PC-3 (cell line): ENCODE measurements around the gene MIER1. TPM values are rescaled to one million over a fixed set of nuclear protein-coding genes. Genes with fewer than 3 reads are reported as not detected.

ENCODE experiments used
- ATAC-seq: fragments of 200-7000 bp; cut with Tn5 transposase; 2 replicates; pipeline ENCODE4 v1.9.1; 2020; ENCODE audit warnings: mild to moderate bottlenecking, moderate library complexity
- BruUV-seq: library from RNA; stranded (reverse); fragments of 400-500 nt; replicated peaks from 2 replicates; lab custom pipeline; 2021; lab: Mats Ljungman, UMichigan
- CTCF ChIA-PET: fragments of 300-600 bp; sonication (Branson Sonifier 250); formaldehyde crosslinking; loops from one replicate; lab custom pipeline; 2022; ENCODE audit warnings: antibody characterized with exemption; lab: Charles Lee
- POLR2A ChIA-PET: fragments of 300-600 bp; sonication (Branson Sonifier 250); formaldehyde crosslinking; loops from one replicate; lab custom pipeline; 2022; ENCODE audit warnings: antibody characterized with exemption; ENCODE audit not compliant: unreplicated experiment; lab: Charles Lee
- DNase-seq: peaks from one replicate; pipeline ENCODE4 v3.0.0-alpha.2; 2015
- H2AFZ ChIP-seq: fragments of 300-600 bp; sonication (generic); 2 replicates; pipeline ENCODE4 v1.6.0; 2016; ENCODE audit warnings: antibody characterized with exemption, low read length
- H3F3A ChIP-seq: fragments of 300-600 bp; sonication (generic); one replicate; pipeline ENCODE4 v1.6.0; 2017; ENCODE audit warnings: antibody characterized with exemption, low read length, control low read depth, mild to moderate bottlenecking; ENCODE audit not compliant: unreplicated experiment
- H3K27ac ChIP-seq: fragments of 300-600 bp; sonication (generic); 2 replicates; pipeline ENCODE4 v1.5.1; 2016; ENCODE audit warnings: mild to moderate bottlenecking, low read length
- H3K27me3 ChIP-seq: fragments of 300-600 bp; sonication (generic); 2 replicates; pipeline ENCODE4 v1.6.1; 2016; ENCODE audit warnings: low read length, mixed read lengths
- H3K36me3 ChIP-seq: fragments of 300-600 bp; sonication (generic); 2 replicates; pipeline ENCODE4 v1.6.1; 2016; ENCODE audit warnings: low read depth, mixed run types, low read length, mixed read lengths
- H3K4me1 ChIP-seq: fragments of 300-600 bp; sonication (generic); 2 replicates; pipeline ENCODE4 v1.5.1; 2016; ENCODE audit warnings: low read length; ENCODE audit not compliant: insufficient read depth
- H3K4me2 ChIP-seq: fragments of 300-600 bp; sonication (generic); 2 replicates; pipeline ENCODE4 v1.6.0; 2016; ENCODE audit warnings: low read length
- H3K4me3 ChIP-seq: fragments of 300-600 bp; sonication (generic); 2 replicates; pipeline ENCODE4 v1.5.1; 2016; ENCODE audit warnings: mild to moderate bottlenecking, low read length, mixed read lengths
- H3K79me2 ChIP-seq: fragments of 300-600 bp; sonication (generic); 2 replicates; pipeline ENCODE4 v1.6.1; 2017; ENCODE audit warnings: low read length, mixed read lengths
- H3K9ac ChIP-seq: fragments of 300-600 bp; sonication (generic); 2 replicates; pipeline ENCODE4 v1.6.0; 2016; ENCODE audit warnings: mild to moderate bottlenecking, low read length
- H3K9me2 ChIP-seq: fragments of 300-600 bp; sonication (generic); replicated peaks from 2 replicates; pipeline ENCODE4 v1.6.1; 2016; ENCODE audit warnings: mixed run types, low read length, mixed read lengths
- H3K9me3 ChIP-seq: fragments of 300-600 bp; sonication (generic); 2 replicates; pipeline ENCODE4 v1.6.1; 2016; ENCODE audit warnings: low read length, mixed read lengths
- H4K20me1 ChIP-seq: fragments of 300-600 bp; sonication (generic); 2 replicates; pipeline ENCODE4 v1.6.1; 2016; ENCODE audit warnings: low read length, mixed read lengths
- CTCF ChIP-seq: fragments of 300-600 bp; sonication (generic); conservative IDR thresholded peaks from 2 replicates; pipeline ENCODE4 v1.5.1; 2017; ENCODE audit warnings: antibody characterized with exemption, low read depth, mild to moderate bottlenecking, low read length
- EZH2 ChIP-seq: fragments of 300-600 bp; sonication (generic); IDR thresholded peaks from one replicate; pipeline ENCODE4 v1.6.1; 2017; ENCODE audit warnings: antibody characterized with exemption, mild to moderate bottlenecking, low read length; ENCODE audit not compliant: unreplicated experiment
- EZH2phosphoT487 ChIP-seq: fragments of 300-600 bp; sonication (generic); IDR thresholded peaks from 2 replicates; pipeline ENCODE4 v1.6.1; 2018; ENCODE audit warnings: mild to moderate bottlenecking, antibody characterized with exemption, low read length, borderline replicate concordance
- intact Hi-C: fragments of 100-400 bp; cut with micrococcal nuclease; formaldehyde crosslinking; loops from 2 replicates; pipeline ENCODE4 v1.9.0; 2023
- total RNA-seq: library from RNA; depleted of rRNA; stranded (reverse); fragments of >200 nt; gene quantifications from 2 replicates; pipeline ENCODE4 v1.2.3, GENCODE V29; 2014

The MIER1 gene
- total RNA-seq, 1 experiment from 2014 or later, result 11.8 TPM

- Histone ChIP-seq H2AFZ (no peak overlapping the region), H3K9ac (peak overlapping the region; percentile 31), H3K4me1 (peaks cover 17% of the 10 kb centered on the region), H3K9me2 (no peaks in the 10 kb centered on the region), H3K79me2 (peaks cover 45% of the 10 kb centered on the region), H3F3A (peaks cover 4% of the 10 kb centered on the region), H3K27ac (peak overlapping the region; percentile 78), H3K36me3 (peaks cover 35% of the 10 kb centered on the region), H4K20me1 (peaks cover 6% of the 10 kb centered on the region; the same call in 1 of the 2 replicates), H3K9me3 (no peaks in the 10 kb centered on the region), H3K4me3 (no peak overlapping the region), H3K27me3 (no peaks in the 10 kb centered on the region), H3K4me2 (peak overlapping the region; percentile 42)
- intact Hi-C loops, result no loop called here
- peak; percentile 76 for DNase-seq
- ChIA-PET POLR2A (no interaction called here), CTCF (interaction anchor here (1.1 kb wide), 1 partner anchor 179 kb away, joined by 4 read pairs; no protein-coding TSS in a partner anchor)
- peak; percentile 99 for ATAC-seq
- no TSS peak for BruUV-seq
- TF ChIP-seq EZH2 (no peak), CTCF (no peak), EZH2phosphoT487 (no peak)
These were observed 19.8 kb downstream of the MIER1 start for GRCh38 chr1:66944330-66945274.

GRCh38 chr1:66945316-66945715, 20.5 kb downstream of the MIER1 start:
- Histone ChIP-seq H4K20me1 (peaks cover 3% of the 10 kb centered on the region; the same call in 1 of the 2 replicates), H3K9ac (no peak overlapping the region), H3K36me3 (peaks cover 34% of the 10 kb centered on the region), H3K9me3 (no peaks in the 10 kb centered on the region), H2AFZ (no peak overlapping the region), H3K4me2 (no peak overlapping the region), H3K9me2 (no peaks in the 10 kb centered on the region), H3K27me3 (no peaks in the 10 kb centered on the region), H3K4me1 (peaks cover 17% of the 10 kb centered on the region), H3F3A (peaks cover 4% of the 10 kb centered on the region), H3K4me3 (no peak overlapping the region), H3K79me2 (peaks cover 38% of the 10 kb centered on the region), H3K27ac (peak overlapping the region; percentile 78)
- POLR2A ChIA-PET, result no interaction called here
- DNase-seq (no peak), ATAC-seq (no peak)
- BruUV-seq, result no TSS peak
- intact Hi-C loops, result no loop called here
- CTCF ChIA-PET, result no interaction called here
- TF ChIP-seq EZH2 (no peak), CTCF (no peak), EZH2phosphoT487 (no peak)

- Histone ChIP-seq H4K20me1 (peaks cover 3% of the 10 kb centered on the region; the same call in 1 of the 2 replicates), H2AFZ (no peak overlapping the region), H3K27me3 (no peaks in the 10 kb centered on the region), H3K4me3 (no peak overlapping the region), H3K9me3 (no peaks in the 10 kb centered on the region), H3F3A (peaks cover 4% of the 10 kb centered on the region), H3K79me2 (peaks cover 19% of the 10 kb centered on the region), H3K36me3 (peaks cover 30% of the 10 kb centered on the region), H3K9ac (no peak overlapping the region), H3K4me2 (no peak overlapping the region), H3K27ac (no peak overlapping the region), H3K9me2 (no peaks in the 10 kb centered on the region), H3K4me1 (peaks cover 17% of the 10 kb centered on the region)
- CTCF ChIA-PET, result no interaction called here
- BruUV-seq, result no TSS peak
- DNase-seq (no peak), ATAC-seq (no peak)
- TF ChIP-seq EZH2phosphoT487 (no peak), CTCF (no peak), EZH2 (no peak)
- intact Hi-C loops, result no loop called here
- POLR2A ChIA-PET, result no interaction called here
These were observed 22.5 kb downstream of the MIER1 start for GRCh38 chr1:66947267-66947666.
